ENCODE results near the gene JPH4.

- TF ChIP-seq CTCF (IDR thresholded peaks at IDR 0.05 in 4 of 5, conservative IDR thresholded peaks at IDR 0.05 in 1 of 5) (no peak), POLR2A (IDR thresholded peaks at IDR 0.05) (no peak)
Measured at GRCh38 chr14:23568021-23568599, 10.5 kb downstream of the JPH4 start.

Data from gastrocnemius medialis (tissue), 4 donors.